22Rv1 (cell line): ENCODE results near the gene LY86.

ENCODE experiments used
- H3K27ac ChIP-seq: fragments of 450-650 bp; 2 replicates; pipeline ENCODE4 v1.5.1; 2017
- CTCF ChIP-seq: fragments of 450-650 bp; IDR thresholded peaks from 2 replicates; pipeline ENCODE4 v1.5.1; 2017; ENCODE audit warnings: mild to moderate bottlenecking
- ZFX ChIP-seq: fragments of 450-650 bp; IDR thresholded peaks from 2 replicates; pipeline ENCODE4 v1.6.1; 2017; ENCODE audit warnings: antibody characterized with exemption, borderline replicate concordance

Gene LY86

GRCh38 chr6:6697620-6698019, 109.1 kb downstream of the LY86 start:
- H3K27ac ChIP-seq: no peak overlapping the region

GRCh38 chr6:6699741-6700367, 111.3 kb downstream of the LY86 start:
- TF ChIP-seq ZFX: no peak
- no peak for TF ChIP-seq CTCF
- no peak overlapping the region for H3K27ac ChIP-seq

More at GRCh38 chr6:6697620-6698019, 109.1 kb downstream of the LY86 start:
- TF ChIP-seq CTCF: no peak
- TF ChIP-seq ZFX: no peak

GRCh38 chr6:6700407-6701270, 112.1 kb downstream of the LY86 start:
- H3K27ac ChIP-seq: no peak overlapping the region
- TF ChIP-seq ZFX (no peak), CTCF (no peak)

GRCh38 chr6:6701864-6702263, 113.3 kb downstream of the LY86 start:
- H3K27ac ChIP-seq: no peak overlapping the region

GRCh38 chr6:6703699-6704098, 115.2 kb downstream of the LY86 start:
- TF ChIP-seq ZFX (no peak), CTCF (no peak)
- no peak overlapping the region for H3K27ac ChIP-seq

More at GRCh38 chr6:6701864-6702263, 113.3 kb downstream of the LY86 start:
- TF ChIP-seq ZFX (no peak), CTCF (no peak)
